Daoy (cell line): ENCODE results near the gene FBXO34. TPM values are rescaled to one million over a fixed set of nuclear protein-coding genes. Genes with fewer than 3 reads are reported as not detected.
"Not testable (repeated sequence)": the region's sequence is repeated elsewhere in the genome, so short reads cannot be mapped to it uniquely, and the experiment has no call there.

Experiments used
- DNase-seq: peaks from one replicate; pipeline ENCODE4 v3.0.0-alpha.2; 2015; ENCODE audit warnings: low read depth
- total RNA-seq: library from RNA; depleted of rRNA; stranded (reverse); fragments of >200 nt; shearing (Covaris generic); gene quantifications from 2 replicates; pipeline ENCODE4 v1.2.3, GENCODE V29; 2014

FBXO34 gene
- total RNA-seq, 1 experiment from 2014 or later, result 24.1 TPM

DNA sequence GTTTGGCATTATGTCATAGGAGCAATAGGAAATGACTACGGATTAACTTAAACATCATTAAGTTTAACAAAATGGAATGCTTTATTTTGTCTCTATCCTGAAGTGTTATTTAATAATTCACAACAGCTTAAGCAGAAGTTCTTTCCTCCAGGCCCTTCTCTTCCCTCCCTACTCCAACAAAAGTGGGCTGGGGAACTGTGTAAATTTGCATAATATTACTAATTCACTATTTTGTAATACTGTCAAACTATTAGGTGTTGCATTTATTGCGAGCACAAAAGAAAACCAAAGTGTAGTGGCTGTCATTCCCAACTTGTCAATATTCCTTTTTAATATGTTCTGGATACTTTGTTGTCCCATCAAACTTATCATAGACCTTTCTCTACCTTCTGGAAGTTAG, 70.6 kb downstream of the FBXO34 start:
- no peak for DNase-seq

DNA sequence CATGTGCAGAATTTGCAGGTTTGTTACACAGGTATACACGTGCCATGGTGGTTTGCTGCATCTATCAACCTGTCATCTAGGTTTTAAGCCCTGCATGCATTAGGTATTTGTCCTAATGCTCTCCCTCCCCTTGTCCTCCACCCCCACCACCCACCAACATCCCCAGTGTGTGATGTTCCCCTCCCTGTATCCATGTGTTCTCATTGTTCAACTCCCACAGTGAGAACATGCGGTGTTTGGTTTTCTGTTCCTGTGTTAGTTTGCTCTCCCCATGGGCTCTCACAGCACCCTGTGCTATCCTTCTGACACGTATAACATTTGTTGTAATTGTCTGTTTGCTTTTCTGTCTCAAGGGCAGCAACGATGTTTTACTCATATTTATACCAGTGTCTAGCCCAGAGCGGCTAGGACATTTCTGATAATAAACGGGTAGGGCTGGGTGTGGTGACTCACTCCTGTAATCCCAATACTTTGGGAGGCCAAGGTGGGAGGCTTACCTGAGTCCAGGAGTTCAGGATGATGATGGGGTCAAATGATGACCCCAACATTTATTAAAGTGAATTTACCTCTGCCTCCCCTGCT, 73.5 kb downstream of the FBXO34 start:
- not testable (repeated sequence) for DNase-seq

DNA sequence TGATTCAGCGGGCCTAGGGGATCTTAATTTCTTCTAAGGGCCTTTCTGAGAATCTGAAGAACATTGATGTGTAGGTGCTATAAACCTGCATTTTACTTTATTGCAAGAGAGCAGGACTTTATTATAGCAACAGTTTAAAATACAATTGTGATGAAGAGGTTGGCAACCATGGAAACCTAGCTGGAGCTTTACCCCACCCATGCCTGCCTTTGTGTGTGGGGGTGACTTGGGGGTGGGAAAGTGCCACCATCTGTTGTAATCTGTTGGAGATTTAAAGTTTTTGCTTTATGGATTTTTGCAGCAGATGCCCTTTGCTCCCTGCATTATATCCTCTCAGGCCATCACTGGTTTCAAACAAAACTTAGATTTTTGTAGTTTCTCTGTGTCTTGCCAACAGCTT, 75.8 kb downstream of the FBXO34 start:
- DNase-seq, result no peak

DNA sequence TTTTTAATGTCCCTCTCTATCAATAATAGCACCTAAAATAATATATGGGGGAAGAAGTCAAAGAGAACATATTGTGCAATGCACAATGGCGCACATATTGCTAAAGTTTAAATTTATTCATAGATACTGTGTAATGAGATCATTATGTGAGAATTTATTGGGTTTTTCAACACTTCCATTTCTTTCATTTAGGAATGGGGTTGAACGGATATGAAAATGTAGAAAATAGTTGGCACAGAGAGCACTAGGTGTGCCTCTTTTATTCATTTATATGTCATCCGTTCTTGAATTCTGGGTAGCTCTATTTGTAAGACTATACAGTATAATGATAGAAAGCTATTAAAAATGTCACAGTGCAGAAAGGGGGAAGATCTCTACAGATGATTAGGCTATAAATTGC, 76.5 kb downstream of the FBXO34 start:
- DNase-seq, result no peak

DNA sequence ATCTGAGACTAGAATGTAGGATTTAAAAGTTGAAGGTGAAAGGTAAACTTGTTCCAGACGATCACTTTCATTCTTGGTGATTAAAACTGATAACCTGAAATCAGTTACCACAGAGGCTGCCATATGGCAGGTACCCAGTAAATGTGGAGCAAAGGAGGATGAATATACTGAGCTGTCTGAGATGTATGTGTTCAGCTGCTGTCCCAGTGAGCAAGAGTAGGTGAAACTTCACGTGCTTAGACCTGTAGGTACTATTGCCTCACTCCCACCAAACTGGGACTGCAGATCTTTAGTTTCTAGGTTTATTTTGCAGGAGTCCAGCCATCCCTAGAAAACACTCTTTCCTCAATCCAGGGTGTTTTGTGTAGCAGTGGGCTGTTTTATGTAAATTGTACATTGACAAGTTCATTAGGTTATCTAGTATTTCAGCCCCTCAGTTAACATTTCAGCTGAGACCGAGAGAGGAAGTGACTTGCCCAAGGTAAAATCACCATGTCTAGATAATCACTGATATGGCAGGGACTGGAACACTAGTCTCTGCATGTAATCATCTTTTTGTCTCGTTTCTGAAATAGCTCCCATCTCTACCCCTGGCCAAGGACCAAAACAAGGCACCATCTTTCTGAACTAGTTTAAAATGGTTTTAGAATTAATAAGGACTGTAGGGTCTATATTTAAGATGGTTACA, 77.7 kb downstream of the FBXO34 start:
- no peak for DNase-seq

DNA sequence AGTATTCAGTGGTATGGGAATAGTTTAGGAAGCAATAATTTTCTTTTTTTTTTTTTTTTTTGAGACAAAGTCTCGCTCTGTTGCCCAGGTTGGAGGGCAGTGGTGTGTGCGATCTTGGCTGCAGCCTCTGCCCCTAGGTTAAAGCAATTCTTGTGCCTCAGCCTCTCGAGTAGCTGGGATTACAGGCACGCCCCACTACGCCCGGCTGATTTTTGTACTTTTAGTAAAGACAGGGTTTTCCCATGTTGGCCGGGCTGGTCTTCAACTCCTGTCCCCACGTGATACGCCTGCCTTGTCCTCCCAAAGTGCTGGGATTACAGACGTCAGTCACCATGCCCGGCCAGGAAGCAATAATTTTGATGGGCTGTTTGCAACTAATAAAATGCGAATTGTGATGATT, 78.3 kb downstream of the FBXO34 start:
- DNase-seq, result no peak

DNA sequence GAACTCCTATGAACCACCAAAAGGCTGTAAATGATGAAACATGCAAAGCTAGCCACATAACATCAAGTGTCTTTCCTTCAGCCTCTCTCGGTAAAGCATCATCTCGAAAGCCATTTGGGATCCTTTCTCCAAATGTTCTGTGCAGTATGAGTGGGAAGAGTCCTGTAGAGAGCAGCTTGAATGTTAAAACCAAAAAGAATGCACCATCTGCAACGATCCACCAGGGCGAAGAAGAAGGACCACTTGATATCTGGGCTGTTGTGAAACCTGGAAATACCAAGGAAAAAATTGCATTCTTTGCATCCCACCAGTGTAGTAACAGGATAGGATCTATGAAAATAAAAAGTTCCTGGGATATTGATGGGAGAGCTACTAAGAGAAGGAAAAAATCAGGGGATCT, 79.2 kb downstream of the FBXO34 start:
- no peak for DNase-seq

DNA sequence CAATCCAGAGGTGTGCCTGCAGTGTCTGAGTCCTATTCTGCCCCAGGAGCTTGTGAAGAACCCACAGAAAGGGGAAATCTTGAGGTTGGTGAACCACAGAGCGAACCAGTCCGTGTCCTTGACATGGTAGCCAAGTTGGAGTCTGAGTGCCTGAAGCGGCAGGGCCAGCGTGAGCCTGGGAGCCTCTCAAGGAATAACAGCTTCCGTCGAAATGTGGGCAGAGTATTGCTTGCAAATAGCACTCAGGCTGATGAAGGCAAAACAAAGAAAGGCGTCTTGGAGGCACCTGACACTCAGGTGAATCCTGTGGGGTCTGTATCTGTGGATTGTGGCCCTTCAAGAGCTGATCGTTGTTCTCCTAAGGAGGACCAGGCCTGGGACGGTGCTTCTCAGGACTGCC, 79.9 kb downstream of the FBXO34 start:
- no peak for DNase-seq

DNA sequence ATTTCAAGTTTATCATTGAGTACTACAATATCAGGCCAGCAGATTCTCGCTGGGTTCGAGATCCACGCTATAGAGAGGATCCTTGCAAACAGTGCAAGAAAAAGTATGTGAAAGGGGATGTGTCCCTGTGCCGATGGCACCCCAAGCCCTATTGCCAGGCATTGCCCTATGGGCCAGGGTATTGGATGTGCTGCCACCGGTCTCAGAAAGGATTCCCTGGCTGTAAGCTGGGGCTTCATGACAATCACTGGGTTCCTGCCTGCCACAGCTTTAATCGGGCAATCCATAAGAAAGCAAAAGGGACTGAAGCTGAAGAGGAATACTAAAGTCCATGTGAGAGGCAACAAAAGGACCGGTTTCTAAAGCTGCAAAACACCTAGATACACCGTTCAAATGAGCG, 81.0 kb downstream of the FBXO34 start:
- no peak for DNase-seq

DNA sequence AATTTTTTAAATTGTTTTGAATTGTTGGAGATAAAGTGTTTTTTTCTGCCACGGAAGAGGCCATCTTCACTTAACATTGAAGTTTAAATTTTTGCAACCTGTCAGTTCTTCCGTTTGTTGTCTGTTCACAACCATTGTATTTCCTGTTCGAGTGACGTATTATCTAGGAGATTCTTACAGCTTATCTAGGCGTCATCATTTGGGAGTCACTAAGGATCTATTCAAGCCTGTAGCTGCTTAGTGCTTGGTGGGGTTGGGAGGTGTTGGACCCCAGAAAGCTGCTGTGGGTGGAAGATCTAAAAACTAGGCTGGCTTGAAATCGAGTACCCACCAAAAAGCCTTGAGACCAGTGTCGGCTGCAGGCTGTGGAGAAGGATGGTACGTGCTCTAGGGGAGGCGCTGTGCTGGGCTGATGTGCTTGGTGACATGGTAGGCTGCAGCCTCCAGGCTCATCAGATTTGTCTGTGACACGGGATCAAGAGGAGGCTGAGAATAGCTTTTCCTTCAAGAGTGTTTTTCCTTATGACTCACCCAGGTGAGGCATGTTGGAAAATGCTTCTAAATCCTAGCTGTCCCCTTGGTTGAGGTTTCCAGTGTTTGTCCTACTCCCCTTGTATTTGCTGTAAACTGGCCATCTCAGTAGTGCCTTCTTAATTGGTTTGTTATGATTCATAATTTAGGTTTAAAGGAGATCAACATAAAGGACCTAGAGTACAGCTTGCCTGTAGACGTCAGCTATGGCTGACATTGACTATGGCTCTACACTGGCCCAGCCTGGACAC, 82.7 kb downstream of the FBXO34 start:
- no peak for DNase-seq

DNA sequence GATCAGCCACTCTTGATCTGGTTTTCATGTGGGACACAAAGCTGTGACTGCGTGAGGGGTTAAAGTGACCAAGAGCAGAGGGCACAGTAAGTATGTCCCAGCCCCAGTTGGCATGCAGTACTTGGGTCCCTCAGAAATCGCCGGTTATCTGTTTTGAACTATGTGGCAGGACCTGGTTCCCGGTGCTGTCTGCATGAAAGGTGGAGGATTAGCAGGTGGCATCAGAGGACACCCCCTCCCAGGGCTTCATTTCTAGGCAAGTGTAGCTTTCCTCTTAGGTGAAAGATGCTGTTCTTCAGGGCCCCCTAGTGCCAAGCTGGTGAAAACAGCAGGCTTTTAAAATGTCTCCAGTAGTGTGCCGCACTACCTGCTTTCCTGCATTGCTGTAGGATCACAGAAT, 83.3 kb downstream of the FBXO34 start:
- peak; percentile 34 for DNase-seq

DNA sequence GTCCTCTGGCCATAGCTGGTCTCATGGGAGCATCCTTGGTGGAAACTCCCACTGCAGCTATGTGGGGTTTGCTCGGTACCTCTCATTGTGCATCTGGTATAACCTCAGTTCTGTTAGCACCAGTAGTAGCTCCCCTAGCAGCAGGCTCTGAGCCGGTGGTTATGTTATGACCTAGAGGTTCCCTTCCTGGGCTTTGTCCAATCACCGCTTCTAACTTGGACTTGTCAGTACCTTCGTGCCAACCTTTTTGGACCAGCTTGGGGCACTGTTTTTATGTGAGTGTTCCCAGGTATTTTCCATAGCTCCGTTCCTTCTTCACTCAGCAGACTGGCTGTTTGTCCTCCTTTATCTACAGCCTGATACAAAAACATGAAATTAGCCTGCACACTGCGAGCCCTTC, 84.7 kb downstream of the FBXO34 start:
- no peak for DNase-seq

DNA sequence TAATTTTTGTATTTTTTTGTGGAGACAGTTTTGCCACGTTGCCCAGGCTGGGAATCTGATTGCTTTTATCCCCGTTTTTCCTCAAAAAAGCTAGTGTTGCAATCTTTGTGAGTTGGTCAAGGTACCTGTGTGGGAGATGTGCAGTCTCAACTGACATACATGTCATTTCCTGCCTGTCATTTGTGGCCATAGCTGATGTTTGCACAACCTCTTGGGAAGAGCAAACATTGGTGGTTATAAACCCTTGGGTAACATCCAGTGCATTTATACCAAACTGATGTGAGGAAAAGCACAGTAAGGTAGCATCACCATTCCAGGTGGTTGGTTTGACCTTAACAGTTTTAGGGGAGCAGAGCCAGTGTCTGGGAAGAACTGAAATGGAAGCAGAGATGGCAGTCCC, 85.7 kb downstream of the FBXO34 start:
- DNase-seq, result no peak

DNA sequence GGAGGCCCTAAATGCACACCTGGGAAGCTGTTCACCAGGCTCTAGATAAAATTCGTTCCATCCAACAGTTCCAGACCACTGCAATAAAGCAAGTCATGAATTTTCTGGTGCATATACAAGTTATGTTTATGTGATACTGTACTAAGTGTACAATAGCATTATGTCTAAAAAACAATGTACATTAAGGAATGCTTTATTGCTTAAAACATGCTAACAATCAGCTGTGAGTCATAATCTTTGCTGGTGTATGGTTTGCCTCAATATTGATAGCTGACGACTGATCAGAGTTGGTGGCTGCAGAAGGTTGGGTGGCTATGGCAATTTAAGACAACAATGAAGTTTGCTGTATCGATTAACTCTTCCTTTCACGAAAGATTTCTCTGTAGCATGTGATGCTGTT, 88.1 kb downstream of the FBXO34 start:
- DNase-seq, result no peak

DNA sequence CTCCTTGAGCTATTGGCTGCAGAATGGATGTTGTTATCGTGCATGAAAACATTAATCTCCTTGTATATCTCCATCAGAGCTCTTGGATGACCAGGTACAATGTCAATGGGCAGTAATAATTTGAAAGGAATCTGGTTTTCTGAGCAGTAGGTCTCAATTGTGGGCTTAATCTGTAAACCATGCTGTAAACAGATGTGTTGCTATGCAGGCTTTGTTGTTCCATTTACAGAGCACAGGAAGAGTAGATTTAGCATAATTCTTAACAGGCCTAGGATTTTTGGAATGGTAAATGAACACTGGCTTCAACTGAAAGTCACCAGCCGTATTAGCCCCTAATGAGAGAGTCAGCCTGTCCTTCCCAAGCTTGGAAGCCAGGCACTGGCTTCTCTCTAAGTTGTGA, 90.0 kb downstream of the FBXO34 start:
- DNase-seq, result no peak

DNA sequence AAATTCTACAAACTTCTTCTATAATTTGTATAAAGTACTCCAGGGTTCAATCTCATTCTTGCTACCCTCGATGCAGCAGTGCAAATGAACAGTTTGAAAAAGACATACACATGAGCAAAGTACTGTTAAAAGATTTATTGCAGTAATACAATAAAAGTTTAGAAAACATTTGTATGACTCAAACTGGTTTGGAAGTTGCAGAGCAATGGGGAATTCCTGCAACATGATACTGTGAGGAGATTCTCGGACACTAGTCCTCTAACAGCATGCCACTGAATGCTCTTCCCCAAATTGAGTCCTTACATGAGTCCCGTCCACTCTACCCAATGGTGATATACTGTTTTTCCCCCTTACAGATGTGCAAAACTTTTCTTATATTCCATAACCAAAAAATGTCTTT, 95.0 kb downstream of the FBXO34 start:
- peak; percentile 63 for DNase-seq

DNA sequence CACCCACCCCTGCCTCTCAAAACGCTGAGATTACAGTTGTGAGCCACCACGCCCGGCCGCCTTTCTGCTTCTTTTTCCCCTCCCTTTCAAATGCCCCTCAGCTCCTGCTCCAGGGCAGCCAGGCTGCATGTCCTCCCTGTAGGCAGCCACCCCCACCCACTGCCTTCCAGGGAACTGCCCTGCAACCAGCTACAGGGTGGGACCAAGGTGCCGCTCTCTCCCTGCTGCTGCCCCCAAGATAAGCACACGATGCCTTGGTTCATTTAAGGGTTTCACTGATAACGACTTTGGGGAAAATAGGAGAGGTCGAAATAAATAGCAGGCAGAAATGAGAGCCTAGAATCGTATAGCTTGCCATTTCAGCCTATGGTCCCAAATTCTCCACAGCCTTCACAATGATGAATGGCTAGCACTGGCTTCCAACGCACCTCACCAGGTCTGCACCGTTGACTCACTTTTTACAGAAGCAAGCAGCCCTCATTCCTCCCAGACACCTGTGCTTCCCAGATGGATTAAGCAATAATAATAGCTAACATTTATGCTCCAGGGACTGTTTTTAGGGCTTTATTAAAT, 99.7 kb downstream of the FBXO34 start:
- no peak for DNase-seq

DNA sequence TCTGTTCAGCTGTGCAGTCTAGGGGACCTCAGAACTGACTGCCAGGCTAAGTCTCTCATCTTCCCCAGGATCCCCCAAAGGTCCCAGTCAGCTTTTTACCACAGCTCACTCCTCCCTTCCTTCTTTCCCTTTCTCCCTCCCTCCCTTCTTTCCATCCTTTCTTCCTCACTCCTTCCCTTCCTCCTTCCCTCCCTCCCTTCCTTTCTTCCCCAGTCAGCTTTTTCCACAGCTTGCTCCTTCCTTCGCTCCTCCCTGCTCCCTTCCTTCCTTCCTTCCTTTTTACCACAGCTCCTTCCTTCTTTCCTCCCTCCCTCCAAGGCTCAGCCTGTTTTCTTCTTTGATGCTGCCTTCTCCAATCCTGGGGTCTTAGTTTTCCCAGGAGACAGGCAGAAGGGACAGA, 101.2 kb downstream of the FBXO34 start:
- DNase-seq, result no peak

DNA sequence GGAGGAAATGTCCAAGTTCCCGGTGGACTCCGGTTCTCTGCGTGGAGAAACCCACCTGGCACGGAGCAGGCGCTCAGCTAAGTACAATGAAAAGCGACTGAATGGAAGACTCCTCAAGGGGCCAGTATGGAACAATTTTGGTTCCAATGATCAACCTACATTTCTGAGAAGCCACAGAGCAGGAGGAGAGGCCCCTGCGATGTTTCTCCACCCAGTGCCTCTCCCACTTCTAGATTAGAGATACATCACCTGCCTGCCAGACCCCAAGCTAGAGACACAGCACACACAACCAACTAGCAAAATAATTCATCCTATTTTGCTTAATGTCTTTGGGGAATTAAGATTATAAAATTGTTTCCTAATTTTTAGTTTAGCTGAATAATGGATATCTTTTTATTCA, 101.6 kb downstream of the FBXO34 start:
- no peak for DNase-seq

DNA sequence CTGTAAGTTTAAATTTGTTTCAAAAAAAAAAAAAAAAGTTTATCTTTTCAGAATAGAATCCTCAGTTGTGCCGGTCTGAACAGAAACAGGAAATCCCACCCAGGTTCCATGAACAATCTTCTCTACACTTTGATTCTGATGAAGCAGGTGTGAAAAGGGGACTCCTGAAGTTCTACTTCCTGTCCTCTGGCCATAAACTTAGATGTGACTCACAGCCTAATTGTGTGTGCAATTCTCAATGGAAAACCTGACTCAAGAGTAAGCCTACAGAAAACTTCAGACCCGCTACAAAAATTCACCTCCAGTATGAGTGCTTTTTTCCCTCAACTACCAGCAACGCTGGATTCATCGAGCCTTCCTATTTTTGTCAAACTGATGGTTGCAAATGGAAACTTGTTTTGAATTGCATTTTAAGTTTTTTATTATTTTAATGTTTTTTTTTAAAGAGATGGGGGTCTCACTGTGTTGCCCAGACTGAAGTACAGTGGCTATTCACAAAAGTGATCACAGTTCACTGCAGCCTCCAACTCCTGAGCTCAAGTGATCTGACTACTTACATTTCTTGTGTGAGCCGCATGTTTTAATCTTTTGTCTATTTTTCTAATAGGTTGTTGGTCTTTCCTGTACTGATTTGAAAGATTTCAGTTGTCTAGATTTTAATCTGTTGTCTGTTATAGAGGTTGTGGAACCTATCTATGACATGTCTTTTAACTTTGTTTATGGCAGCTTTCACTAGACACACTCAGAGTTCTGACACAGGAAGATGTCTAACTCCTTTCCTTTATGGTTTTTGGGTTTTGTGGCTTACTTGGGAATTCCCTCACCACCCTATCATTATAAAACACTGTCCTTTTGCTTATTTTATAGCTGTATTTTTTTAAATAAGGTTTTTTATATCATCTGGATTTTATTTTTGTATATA, 102.8 kb downstream of the FBXO34 start:
- peak; percentile 69 for DNase-seq

DNA sequence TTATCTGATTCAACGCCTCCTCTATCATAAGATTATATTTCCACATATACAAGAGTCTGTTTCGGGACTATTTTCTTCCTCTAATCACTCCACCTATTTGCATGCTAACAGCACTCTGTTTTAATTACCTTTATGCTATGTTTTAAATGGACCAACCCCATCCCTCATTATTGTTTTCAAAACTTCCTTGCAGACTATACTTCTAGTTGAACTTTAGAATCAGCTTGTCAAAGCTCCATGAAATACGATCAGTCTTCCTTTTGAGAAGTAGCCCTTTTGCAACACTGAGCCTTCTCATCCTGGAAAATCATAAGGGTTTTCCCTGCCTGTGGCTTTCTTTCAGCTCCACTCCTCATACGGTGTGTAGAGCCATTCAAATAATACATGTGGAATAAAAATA, 103.5 kb downstream of the FBXO34 start:
- no peak for DNase-seq

DNA sequence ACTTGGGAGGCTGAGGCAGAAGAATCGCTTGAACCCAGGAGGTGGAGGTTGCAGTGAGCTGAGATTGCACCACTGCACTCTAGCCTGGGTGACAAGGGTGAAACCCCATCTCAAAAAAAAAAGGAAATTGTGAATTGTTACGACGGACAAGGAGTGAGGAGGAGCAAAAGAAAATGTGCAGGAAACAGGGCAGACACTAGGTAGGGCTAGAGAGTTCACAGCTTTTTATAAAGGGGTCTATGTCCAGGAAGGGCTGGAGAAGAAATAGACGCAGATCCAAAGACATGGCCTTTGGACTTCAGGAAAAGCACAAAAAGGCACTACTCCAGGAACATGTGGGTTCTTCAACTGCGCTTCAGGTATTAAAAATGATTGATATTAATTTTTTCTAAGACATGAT, 106.0 kb downstream of the FBXO34 start:
- DNase-seq, result no peak
